Common myeloid progenitor, CD34-positive (primary cell): ENCODE measurements around the gene HOXD4. TPM values are rescaled to one million over a fixed set of nuclear protein-coding genes. Genes with fewer than 3 reads are reported as not detected.

Source experiments
- CTCF ChIA-PET: fragments of 350-600 bp; sonication (Branson Sonifier 250); formaldehyde crosslinking; loops from one replicate; lab custom pipeline; 2021; ENCODE audit warnings: antibody characterized with exemption; lab: Charles Lee
- POLR2A ChIA-PET: fragments of 350-600 bp; sonication (Branson Sonifier 250); formaldehyde crosslinking; loops from one replicate; lab custom pipeline; 2021; ENCODE audit warnings: antibody characterized with exemption; lab: Charles Lee
- DNase-seq, 3 donors: peaks; one replicate each; pipeline versions ENCODE4 v3.0.0 to v3.0.0-alpha.2; 2013
- H3K27ac ChIP-seq, 2 experiments: 1 replicate in 1 of 2; 2 replicates in 1 of 2; pipeline ENCODE4 v1.7.0; 2013; ENCODE audit warnings: inconsistent platforms in 2 of 2, low read length in 2 of 2, mild to moderate bottlenecking in 2 of 2, low read depth in 1 of 2, moderate library complexity in 1 of 2; ENCODE audit not compliant: severe bottlenecking in 2 of 2, insufficient read depth in 1 of 2, poor library complexity in 1 of 2
- H3K27me3 ChIP-seq, 5 experiments: replicated peaks in 2 of 5; 1 replicate in 3 of 5; 2 replicates in 2 of 5; pipeline versions ENCODE4 v1.6.1 to v1.7.0; 2013; ENCODE audit warnings: low read length in 4 of 5, mild to moderate bottlenecking in 2 of 5, moderate library complexity in 2 of 5, inconsistent platforms in 1 of 5; ENCODE audit not compliant: insufficient read depth in 5 of 5, control insufficient read depth in 4 of 5
- H3K36me3 ChIP-seq, 4 experiments: 1 replicate in 2 of 4; 2 replicates in 2 of 4; pipeline versions ENCODE4 v1.6.1 to v1.7.0; 2013; ENCODE audit warnings: low read length in 3 of 4, control low read depth in 1 of 4, mild to moderate bottlenecking in 1 of 4; ENCODE audit not compliant: control insufficient read depth in 4 of 4, insufficient read depth in 4 of 4
- H3K4me1 ChIP-seq, 4 experiments: 1 replicate in 3 of 4; 2 replicates in 1 of 4; pipeline versions ENCODE4 v1.6.1 to v1.7.1; 2013; ENCODE audit warnings: low read length in 3 of 4, mild to moderate bottlenecking in 3 of 4, control low read depth in 1 of 4, inconsistent platforms in 1 of 4, moderate library complexity in 1 of 4; ENCODE audit not compliant: control insufficient read depth in 4 of 4, insufficient read depth in 4 of 4; ENCODE audit errors: control extremely low read depth in 1 of 4
- H3K4me3 ChIP-seq, 7 experiments: 1 replicate in 4 of 7; 2 replicates in 3 of 7; pipeline versions ENCODE4 v1.5.1 to v1.7.0; 2013; ENCODE audit warnings: mild to moderate bottlenecking in 7 of 7, low read length in 6 of 7, moderate library complexity in 6 of 7, inconsistent platforms in 2 of 7, low read depth in 2 of 7, control low read depth in 1 of 7; ENCODE audit not compliant: insufficient read depth in 4 of 7, control insufficient read depth in 1 of 7; ENCODE audit errors: extremely low read depth in 1 of 7
- H3K9me3 ChIP-seq, 5 experiments: 1 replicate in 4 of 5; 2 replicates in 1 of 5; pipeline versions ENCODE4 v1.6.1 to v1.7.1; 2013; ENCODE audit warnings: low read length in 4 of 5, mild to moderate bottlenecking in 2 of 5, inconsistent platforms in 1 of 5, low read depth in 1 of 5, moderate library complexity in 1 of 5; ENCODE audit not compliant: control insufficient read depth in 4 of 5, insufficient read depth in 2 of 5; ENCODE audit errors: control extremely low read depth in 1 of 5
- WGBS: methylation state at CpG from one replicate; pipeline ENCODE4 v1.1.5; 2013; ENCODE audit not compliant: insufficient coverage; 5-methylcytosine and 5-hydroxymethylcytosine counted together
- polyA plus RNA-seq: library from polyadenylated mRNA; unstranded; fragments of 120-200 nt; gene quantifications from one replicate; pipeline ENCODE4 v1.2.1, GENCODE V29; 2013

HOXD4 gene
- polyA plus RNA-seq: not detected

GRCh38 chr2:176151442-176152287 is at the start of gene HOXD4:
Gene HOXD4 (plus strand): TSS chr2:176151550. CDS start chr2:176151634, 84 bp downstream.
- CTCF ChIA-PET: interaction anchor here (0.7 to 1.8 kb wide), 4 partner anchors 9 to 36 kb away, joined by 3 to 5 read pairs (median 3); no protein-coding TSS in a partner anchor
- no peak for DNase-seq
- Histone ChIP-seq H3K27me3 (peaks cover 17 to 100% (median 64%) of the 10 kb centered on the region in 5 experiments), H3K4me3 (no peak within 1 kb of the TSS), H3K4me1 (peaks cover 0 to 9% (median 1%) of the 10 kb centered on the region in 4 experiments), H3K27ac (no peak within 1 kb of the TSS), H3K9me3 (peaks cover 0 to 4% (median 0%) of the 10 kb centered on the region in 5 experiments), H3K36me3 (no peaks in the 10 kb centered on the region)
- POLR2A ChIA-PET: no interaction called here
- WGBS: 2% methylated on average over 49 of the region's 55 CpGs

DNA sequence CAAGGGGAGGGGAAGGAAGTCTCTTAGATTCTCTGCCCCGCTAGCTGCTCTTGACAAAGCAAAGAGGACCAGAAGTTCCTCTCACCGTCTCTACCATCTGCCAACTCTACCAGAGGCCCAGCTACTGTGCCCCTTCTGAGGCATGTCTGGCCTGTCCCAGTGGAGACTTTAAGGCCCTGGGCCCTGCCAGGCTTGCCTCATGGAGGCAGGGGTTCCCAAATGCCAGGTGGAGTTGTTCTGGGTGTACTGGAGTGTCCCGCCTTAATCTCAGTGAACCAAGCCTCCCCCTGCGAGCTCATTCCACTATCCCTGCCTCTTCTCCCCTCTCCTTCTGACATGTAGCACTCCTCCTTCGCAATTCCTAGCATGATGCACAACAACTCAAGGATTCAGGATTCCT is 49.5 kb upstream of the HOXD4 start:
- 23% methylated on average over 3 of the region's 5 CpGs for WGBS

GRCh38 chr2:176102309-176102866 is 49.0 kb upstream of the HOXD4 start:
- no peak overlapping the region for H3K4me3 ChIP-seq
- no peak for DNase-seq
- peaks cover 24 to 100% (median 69%) of the 10 kb centered on the region in 5 experiments for H3K27me3 ChIP-seq
- no peak overlapping the region for H3K27ac ChIP-seq
- ChIA-PET CTCF (interaction anchor here (0.7 to 3.6 kb wide), 11 partner anchors 8 to 851 kb away, joined by 3 to 16 read pairs (median 4); partner anchors contain the start of gene HOXD9), POLR2A (no interaction called here)
- H3K4me1 ChIP-seq: peaks cover 0 to 19% (median 9%) of the 10 kb centered on the region in 4 experiments
- WGBS: 10% methylated on average over 5 of the region's 7 CpGs
- peaks cover 0 to 3% (median 0%) of the 10 kb centered on the region in 5 experiments for H3K9me3 ChIP-seq
- H3K36me3 ChIP-seq: no peaks in the 10 kb centered on the region

More for the DNA sequence above, 49.5 kb upstream of the HOXD4 start:
- ChIA-PET CTCF (interaction anchor here (0.9 to 3.6 kb wide), 10 partner anchors 9 to 850 kb away, joined by 3 to 16 read pairs (median 4); partner anchors contain the start of gene HOXD9), POLR2A (no interaction called here)
- Histone ChIP-seq H3K4me1 (peaks cover under 1 to 19% (median 9%) of the 10 kb centered on the region in 4 experiments), H3K27ac (no peak overlapping the region), H3K27me3 (peaks cover 26 to 100% (median 74%) of the 10 kb centered on the region in 5 experiments), H3K36me3 (no peaks in the 10 kb centered on the region), H3K4me3 (no peak overlapping the region), H3K9me3 (peaks cover 0 to 3% (median 0%) of the 10 kb centered on the region in 5 experiments)
- DNase-seq: no peak

DNA sequence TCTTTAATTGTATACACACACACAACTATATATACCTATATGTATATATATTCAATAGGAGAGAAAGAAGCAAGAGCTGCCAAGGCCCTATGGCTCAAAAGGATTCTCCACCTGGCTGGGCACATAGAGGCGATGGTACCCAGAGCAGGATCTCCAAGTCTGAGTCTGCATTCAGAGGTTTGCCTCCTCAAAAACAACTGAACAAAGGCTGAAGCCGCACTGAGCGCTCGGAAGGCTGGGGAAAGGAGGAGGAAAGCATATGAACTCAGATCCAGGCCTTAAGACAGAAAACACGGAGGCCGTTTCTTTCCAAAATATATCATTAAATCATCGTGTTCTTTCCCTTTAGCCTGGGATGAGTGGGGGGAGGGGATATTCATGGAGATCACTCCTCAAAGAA is 48.2 kb upstream of the HOXD4 start:
- peaks cover 24 to 99% (median 62%) of the 10 kb centered on the region in 5 experiments for H3K27me3 ChIP-seq
- H3K4me3 ChIP-seq: no peak overlapping the region
- no peaks in the 10 kb centered on the region for H3K36me3 ChIP-seq
- peaks cover 0 to 3% (median 0%) of the 10 kb centered on the region in 5 experiments for H3K9me3 ChIP-seq
- no peak overlapping the region for H3K27ac ChIP-seq
- 0% methylated on average over 1 of the region's 7 CpGs for WGBS
- ChIA-PET CTCF (interaction anchor here (0.7 to 3.6 kb wide), 9 partner anchors 8 to 551 kb away, joined by 3 to 16 read pairs (median 5); partner anchors contain the start of gene HOXD9), POLR2A (no interaction called here)
- DNase-seq: no peak
- H3K4me1 ChIP-seq: peaks cover 0 to 15% (median 8%) of the 10 kb centered on the region in 4 experiments

GRCh38 chr2:176103742-176104315 is 47.5 kb upstream of the HOXD4 start:
- peaks cover 24 to 99% (median 61%) of the 10 kb centered on the region in 5 experiments for H3K27me3 ChIP-seq
- H3K27ac ChIP-seq: no peak overlapping the region
- peaks cover 0 to 11% (median 8%) of the 10 kb centered on the region in 4 experiments for H3K4me1 ChIP-seq
- POLR2A ChIA-PET: no interaction called here
- no peak overlapping the region for H3K4me3 ChIP-seq
- 11% methylated on average over 6 of the region's 17 CpGs for WGBS
- no peak for DNase-seq
- CTCF ChIA-PET: interaction anchor here (0.5 to 3.6 kb wide), 9 partner anchors 8 to 567 kb away, joined by 3 to 16 read pairs (median 5); no protein-coding TSS in a partner anchor
- no peaks in the 10 kb centered on the region for H3K36me3 ChIP-seq
- peaks cover 0 to 3% (median 0%) of the 10 kb centered on the region in 5 experiments for H3K9me3 ChIP-seq

- no peak overlapping the region for H3K27ac ChIP-seq
- CTCF ChIA-PET: interaction anchor here (0.5 to 3.6 kb wide), 9 partner anchors 9 to 567 kb away, joined by 3 to 16 read pairs (median 5); no protein-coding TSS in a partner anchor
- peaks cover 27 to 99% (median 62%) of the 10 kb centered on the region in 5 experiments for H3K27me3 ChIP-seq
- no peaks in the 10 kb centered on the region for H3K36me3 ChIP-seq
- WGBS: 6% methylated on average over 56 of the region's 56 CpGs
- peaks cover 0 to 3% (median 0%) of the 10 kb centered on the region in 5 experiments for H3K9me3 ChIP-seq
- H3K4me3 ChIP-seq: no peak overlapping the region
- peaks cover 0 to 11% (median 8%) of the 10 kb centered on the region in 4 experiments for H3K4me1 ChIP-seq
- no peak for DNase-seq
- POLR2A ChIA-PET: interaction anchor here (0.7 kb wide), 1 partner anchor 36 kb away, joined by 3 read pairs; no protein-coding TSS in a partner anchor
Observed at GRCh38 chr2:176104316-176105077, 46.9 kb upstream of the HOXD4 start.
